Muscle of leg (tissue), 16 donors: ENCODE measurements around the gene ADPGK. TPM values are rescaled to one million over a fixed set of nuclear protein-coding genes. Genes with fewer than 3 reads are reported as not detected.

Experiments
- DNase-seq: peaks from one replicate; pipeline ENCODE4 v3.0.0; 2013
- H3K27ac ChIP-seq: one replicate; pipeline ENCODE4 v1.5.1; 2013; ENCODE audit warnings: mild to moderate bottlenecking, low read length, control low read depth
- H3K27me3 ChIP-seq: one replicate; pipeline ENCODE4 v1.6.1; 2013; ENCODE audit warnings: low read length; ENCODE audit not compliant: control insufficient read depth, insufficient read depth
- H3K36me3 ChIP-seq: one replicate; pipeline ENCODE4 v1.6.1; 2013; ENCODE audit warnings: low read length; ENCODE audit not compliant: control insufficient read depth, insufficient read depth
- H3K4me1 ChIP-seq: one replicate; pipeline ENCODE4 v1.6.1; 2013; ENCODE audit warnings: low read length; ENCODE audit not compliant: control insufficient read depth, insufficient read depth
- H3K4me3 ChIP-seq: one replicate; pipeline ENCODE4 v1.5.1; 2013; ENCODE audit warnings: low read length, control low read depth
- H3K9me3 ChIP-seq: replicated peaks from 2 replicates; pipeline ENCODE4 v1.6.1; 2013; ENCODE audit warnings: low read depth, low read length; ENCODE audit not compliant: control insufficient read depth
- WGBS: methylation state at CpG from one replicate; pipeline ENCODE4 v1.1.5; 2013; ENCODE audit warnings: missing lambda C conversion rate; ENCODE audit not compliant: insufficient coverage; 5-methylcytosine and 5-hydroxymethylcytosine counted together
- long read RNA-seq, 11 donors: transcript quantifications; one replicate each; lab custom pipeline, GENCODE V29; 2026
- polyA plus RNA-seq, 8 donors: library from polyadenylated mRNA; unstranded; fragments of 120-200 nt; gene quantifications; one replicate each; pipeline versions ENCODE4 v1.2.1 to v1.2.3, GENCODE V29; 2013; ENCODE audit warnings: inconsistent platforms in 1 of 8, low replicate concordance in 1 of 8; ENCODE audit not compliant: insufficient read length in 8 of 8, insufficient read depth in 1 of 8
- total RNA-seq: library from RNA; stranded (reverse); fragments of 120-200 nt; gene quantifications from one replicate; pipeline ENCODE4 v1.2.4, GENCODE V29; 2013

Gene ADPGK
- total RNA-seq (43.4 TPM), polyA plus RNA-seq (10 to 100 TPM; 29.7 to 44.5 (median 35.2) TPM)
- long read RNA-seq, donor 1, full-length matches to known transcripts: 4 of 4 reads
- long read RNA-seq, donor 1, partial matches to known transcripts: 0 of 4 reads
- long read RNA-seq, donor 1, other reads (novel, unspliced or antisense): 0 of 4 reads
- long read RNA-seq, donor 2: 0 reads
- long read RNA-seq, donor 3, partial matches to known transcripts: 0 of 5 reads
- long read RNA-seq, donor 3, other reads (novel, unspliced or antisense): 0 of 5 reads
- long read RNA-seq, donor 4, transcript ADPGK-201 (7 exons, 2,557 nt): major isoform, 6 of 7 reads
- long read RNA-seq, donor 4, partial matches to known transcripts: 0 of 7 reads
- long read RNA-seq, donor 4, other reads (novel, unspliced or antisense): 0 of 7 reads
- long read RNA-seq, donor 5, transcript ADPGK-201 (7 exons, 2,557 nt): major isoform, 6 of 31 reads
- long read RNA-seq, donor 5, partial matches to known transcripts: 13 of 31 reads
- long read RNA-seq, donor 5, other reads (novel, unspliced or antisense): 10 of 31 reads
- long read RNA-seq, donor 6, transcript ADPGK-201 (7 exons, 2,557 nt): major isoform, 5 of 16 reads
- long read RNA-seq, donor 6, partial matches to known transcripts: 0 of 16 reads
- long read RNA-seq, donor 6, other reads (novel, unspliced or antisense): 10 of 16 reads
- long read RNA-seq, donor 7, transcript ADPGK-201 (7 exons, 2,557 nt): major isoform, 8 of 14 reads
- long read RNA-seq, donor 7, partial matches to known transcripts: 0 of 14 reads
- long read RNA-seq, donor 7, other reads (novel, unspliced or antisense): 6 of 14 reads
- long read RNA-seq, donor 8, partial matches to known transcripts: 0 of 4 reads
- long read RNA-seq, donor 8, other reads (novel, unspliced or antisense): 0 of 4 reads
- long read RNA-seq, donor 9, partial matches to known transcripts: 0 of 2 reads
- long read RNA-seq, donor 9, other reads (novel, unspliced or antisense): 0 of 2 reads
- long read RNA-seq, donor 10, full-length matches to known transcripts: 8 of 8 reads
- long read RNA-seq, donor 10, partial matches to known transcripts: 0 of 8 reads
- long read RNA-seq, donor 10, other reads (novel, unspliced or antisense): 0 of 8 reads
- long read RNA-seq, donor 11, partial matches to known transcripts: 0 of 6 reads
- long read RNA-seq, donor 11, other reads (novel, unspliced or antisense): 5 of 6 reads

GRCh38 chr15:72783640-72784455 is at the start of gene ADPGK:
TSS of gene ADPGK (minus strand) at chr15:72783758. CDS start at chr15:72783691, 67 bp downstream.
- 0% methylated on average over 63 of the region's 68 CpGs for WGBS
- peak within 1 kb of the TSS; percentile 74 for H3K4me3 ChIP-seq
- DNase-seq: peak; percentile 97

GRCh38 chr15:72827226-72827625 is 43.7 kb upstream of the ADPGK start:
- H3K4me1 ChIP-seq: peaks cover 21% of the 10 kb centered on the region
- no peaks in the 10 kb centered on the region for H3K9me3 ChIP-seq
- H3K27ac ChIP-seq: no peak overlapping the region
- H3K4me3 ChIP-seq: no peak overlapping the region
- DNase-seq: peak; percentile 48
- no peaks in the 10 kb centered on the region for H3K27me3 ChIP-seq
- H3K36me3 ChIP-seq: no peaks in the 10 kb centered on the region

More at GRCh38 chr15:72783640-72784455, at the start of gene ADPGK:
- peaks cover 5% of the 10 kb centered on the region for H3K36me3 ChIP-seq
- H3K4me1 ChIP-seq: peaks cover 18% of the 10 kb centered on the region
- H3K27me3 ChIP-seq: no peaks in the 10 kb centered on the region
- peak within 1 kb of the TSS; percentile 97 for H3K27ac ChIP-seq
- H3K9me3 ChIP-seq: no peaks in the 10 kb centered on the region

- H3K4me3 ChIP-seq: no peak overlapping the region
- DNase-seq: no peak
- no peak overlapping the region for H3K27ac ChIP-seq
- H3K4me1 ChIP-seq: peaks cover 21% of the 10 kb centered on the region
- no peaks in the 10 kb centered on the region for H3K36me3 ChIP-seq
- no peaks in the 10 kb centered on the region for H3K27me3 ChIP-seq
- WGBS: 91% methylated on average over 7 of the region's 9 CpGs
- no peaks in the 10 kb centered on the region for H3K9me3 ChIP-seq
Observed at GRCh38 chr15:72826611-72827010, 43.1 kb upstream of the ADPGK start.

- Histone ChIP-seq H3K27me3 (no peaks in the 10 kb centered on the region), H3K27ac (no peak overlapping the region), H3K9me3 (no peaks in the 10 kb centered on the region), H3K36me3 (no peaks in the 10 kb centered on the region), H3K4me1 (peaks cover 21% of the 10 kb centered on the region), H3K4me3 (no peak overlapping the region)
- WGBS: 31% methylated on average over 2 of the region's 4 CpGs
- DNase-seq: no peak
Observed at GRCh38 chr15:72825829-72826228, 42.3 kb upstream of the ADPGK start.

GRCh38 chr15:72824781-72825180 is 41.2 kb upstream of the ADPGK start:
- H3K4me3 ChIP-seq: no peak overlapping the region
- no peak overlapping the region for H3K27ac ChIP-seq
- no peaks in the 10 kb centered on the region for H3K27me3 ChIP-seq
- H3K9me3 ChIP-seq: no peaks in the 10 kb centered on the region
- no peaks in the 10 kb centered on the region for H3K36me3 ChIP-seq
- WGBS: 87% methylated on average over 5 of the region's 7 CpGs
- DNase-seq: no peak
- H3K4me1 ChIP-seq: peaks cover 21% of the 10 kb centered on the region

- Histone ChIP-seq H3K36me3 (no peaks in the 10 kb centered on the region), H3K4me3 (no peak overlapping the region), H3K27ac (peak overlapping the region; percentile 32), H3K9me3 (no peaks in the 10 kb centered on the region), H3K4me1 (peaks cover 21% of the 10 kb centered on the region), H3K27me3 (peaks cover 3% of the 10 kb centered on the region)
- no peak for DNase-seq
- 41% methylated on average over 13 of the region's 14 CpGs for WGBS
Observed at GRCh38 chr15:72824112-72824511, 40.6 kb upstream of the ADPGK start.

GRCh38 chr15:72820278-72820677 is 36.7 kb upstream of the ADPGK start:
- DNase-seq: no peak
- Histone ChIP-seq H3K4me1 (peaks cover 11% of the 10 kb centered on the region), H3K36me3 (no peaks in the 10 kb centered on the region), H3K27me3 (peaks cover 3% of the 10 kb centered on the region), H3K27ac (no peak overlapping the region), H3K4me3 (no peak overlapping the region), H3K9me3 (no peaks in the 10 kb centered on the region)
- no CpG with 5 or more reads among the region's 4 CpGs for WGBS

- DNase-seq: no peak
- Histone ChIP-seq H3K27me3 (peaks cover 3% of the 10 kb centered on the region), H3K4me1 (no peaks in the 10 kb centered on the region), H3K4me3 (no peak overlapping the region), H3K36me3 (no peaks in the 10 kb centered on the region), H3K27ac (no peak overlapping the region), H3K9me3 (no peaks in the 10 kb centered on the region)
- WGBS: 82% methylated on average over 3 of the region's 6 CpGs
Observed at GRCh38 chr15:72818632-72819031, 35.1 kb upstream of the ADPGK start.

GRCh38 chr15:72813345-72814004 is 29.9 kb upstream of the ADPGK start:
- H3K27me3 ChIP-seq: no peaks in the 10 kb centered on the region
- DNase-seq: no peak
- H3K4me3 ChIP-seq: no peak overlapping the region
- H3K9me3 ChIP-seq: no peaks in the 10 kb centered on the region
- 85% methylated on average over 2 of the region's 8 CpGs for WGBS
- H3K27ac ChIP-seq: no peak overlapping the region
- no peaks in the 10 kb centered on the region for H3K4me1 ChIP-seq
- H3K36me3 ChIP-seq: no peaks in the 10 kb centered on the region
